HEK293 (cell line): Measurements from ENCODE around the gene USP31.

Experiments used
- CTCF ChIA-PET: fragments of 350-600 bp; formaldehyde crosslinking; extraction: SDS; loops from one replicate; lab custom pipeline; 2021; ENCODE audit warnings: antibody characterized with exemption; lab: Yijun Ruan, JAX
- POLR2A ChIA-PET: fragments of 300-600 bp; formaldehyde crosslinking; extraction: SDS; loops from one replicate; lab custom pipeline; 2020; ENCODE audit warnings: antibody characterized with exemption, inconsistent platforms; lab: Yijun Ruan, JAX
- H3K27ac ChIP-seq: fragments of 200-500 bp; sonication (Bioruptor generic); 2 replicates; pipeline ENCODE4 v1.5.1; 2014; ENCODE audit warnings: low read depth, low read length, control low read depth, inconsistent platforms; ENCODE audit errors: extremely low read depth
- H3K36me3 ChIP-seq, 2 experiments: fragments of 200-500 bp in 1 of 2; sonication (Bioruptor generic) in 1 of 2; 1 replicate in 1 of 2; 2 replicates in 1 of 2; pipeline ENCODE4 v1.5.1; 2014 to 2017; ENCODE audit warnings: inconsistent platforms in 2 of 2, low read length in 2 of 2; ENCODE audit not compliant: control insufficient read depth in 2 of 2, insufficient read depth in 1 of 2
- H3K4me1 ChIP-seq: fragments of 200-500 bp; sonication (Bioruptor generic); 2 replicates; pipeline ENCODE4 v1.5.1; 2014; ENCODE audit warnings: mild to moderate bottlenecking, low read length, inconsistent platforms; ENCODE audit not compliant: control insufficient read depth, insufficient read depth
- H3K4me3 ChIP-seq: 2 replicates; pipeline ENCODE4 v1.5.1; 2011; ENCODE audit warnings: low read depth, mild to moderate bottlenecking, control low read depth, low read length, moderate library complexity
- H3K9me3 ChIP-seq: fragments of 200-500 bp; sonication (Bioruptor generic); 2 replicates; pipeline ENCODE4 v1.5.1; 2014; ENCODE audit warnings: low read depth, low read length, inconsistent platforms; ENCODE audit not compliant: control insufficient read depth, insufficient read depth
- BCL11A ChIP-seq: fragments of 450-650 bp; formaldehyde crosslinking; IDR thresholded peaks from 2 replicates; pipeline ENCODE4 v1.5.1; 2016; ENCODE audit warnings: low read depth, missing biosample characterization, missing genetic modification characterization
- GLIS1 ChIP-seq: fragments of 450-650 bp; formaldehyde crosslinking; IDR thresholded peaks from 2 replicates; pipeline ENCODE4 v1.5.1; 2016; ENCODE audit warnings: missing biosample characterization, missing genetic modification characterization
- HOXC10 ChIP-seq: sonication (generic); formaldehyde crosslinking; IDR thresholded peaks from 2 replicates; pipeline ENCODE4 v1.8.1; 2023; ENCODE audit warnings: mild to moderate bottlenecking, missing genetic modification reagents
- IKZF3 ChIP-seq: fragments of 450-650 bp; IDR thresholded peaks from 2 replicates; pipeline ENCODE4 v1.5.0; 2018; ENCODE audit warnings: missing biosample characterization, mild to moderate bottlenecking, missing genetic modification characterization, moderate library complexity
- KLF8 ChIP-seq: fragments of 450-650 bp; formaldehyde crosslinking; IDR thresholded peaks from 2 replicates; pipeline ENCODE4 v1.5.1; 2016; ENCODE audit warnings: missing biosample characterization, missing genetic modification characterization
- MYNN ChIP-seq: fragments of 450-650 bp; formaldehyde crosslinking; IDR thresholded peaks from 2 replicates; pipeline ENCODE4 v1.5.1; 2016; ENCODE audit warnings: missing biosample characterization, missing genetic modification characterization, borderline replicate concordance
- OVOL3 ChIP-seq: fragments of 450-650 bp; formaldehyde crosslinking; IDR thresholded peaks from 2 replicates; pipeline ENCODE4 v1.5.1; 2016; ENCODE audit warnings: missing biosample characterization, missing genetic modification characterization
- SCRT1 ChIP-seq: fragments of 450-650 bp; formaldehyde crosslinking; IDR thresholded peaks from 2 replicates; pipeline ENCODE4 v1.5.1; 2016; ENCODE audit warnings: missing biosample characterization, missing genetic modification characterization, borderline replicate concordance
- SCRT2 ChIP-seq: fragments of 450-650 bp; formaldehyde crosslinking; IDR thresholded peaks from 2 replicates; pipeline ENCODE4 v1.5.1; 2016; ENCODE audit warnings: missing biosample characterization, missing genetic modification characterization
- ZBTB48 ChIP-seq: fragments of 450-650 bp; formaldehyde crosslinking; IDR thresholded peaks from 2 replicates; pipeline ENCODE4 v1.5.1; 2016; ENCODE audit warnings: missing biosample characterization, missing genetic modification characterization
- ZNF335 ChIP-seq: fragments of 450-650 bp; formaldehyde crosslinking; conservative IDR thresholded peaks from 2 replicates; pipeline ENCODE4 v1.5.1; 2016; ENCODE audit warnings: missing biosample characterization, missing genetic modification characterization
- ZNF654 ChIP-seq: fragments of 450-650 bp; formaldehyde crosslinking; IDR thresholded peaks from 2 replicates; pipeline ENCODE4 v1.5.1; 2016; ENCODE audit warnings: low read depth, missing biosample characterization, missing genetic modification characterization
- ZNF747 ChIP-seq: fragments of 450-650 bp; formaldehyde crosslinking; IDR thresholded peaks from 2 replicates; pipeline ENCODE4 v1.5.1; 2016; ENCODE audit warnings: missing biosample characterization, missing genetic modification characterization
- ZNF791 ChIP-seq: fragments of 450-650 bp; formaldehyde crosslinking; IDR thresholded peaks from 2 replicates; pipeline ENCODE4 v1.5.1; 2016; ENCODE audit warnings: missing biosample characterization, missing genetic modification characterization
- ZNF792 ChIP-seq: fragments of 450-650 bp; formaldehyde crosslinking; IDR thresholded peaks from 2 replicates; pipeline ENCODE4 v1.5.1; 2016; ENCODE audit warnings: missing biosample characterization, missing genetic modification characterization
- TF ChIP-seq, protein P1 (sequence below): fragments of 450-650 bp; formaldehyde crosslinking; IDR thresholded peaks from 2 replicates; pipeline ENCODE4 v1.5.1; 2016; ENCODE audit warnings: missing biosample characterization, missing genetic modification characterization
- TF ChIP-seq, protein P2 (sequence below): fragments of 450-650 bp; formaldehyde crosslinking; IDR thresholded peaks from 2 replicates; pipeline ENCODE4 v1.5.1; 2016; ENCODE audit warnings: missing biosample characterization, missing genetic modification characterization, borderline replicate concordance
- TF ChIP-seq, protein P3 (sequence below): fragments of 450-650 bp; IDR thresholded peaks from 2 replicates; pipeline ENCODE4 v1.5.1; 2018; ENCODE audit warnings: missing biosample characterization, missing genetic modification characterization
- TF ChIP-seq, protein P4 (sequence below): fragments of 450-650 bp; formaldehyde crosslinking; IDR thresholded peaks from 2 replicates; pipeline ENCODE4 v1.5.1; 2016; ENCODE audit warnings: missing biosample characterization, missing genetic modification characterization
- TF ChIP-seq, protein P5 (sequence below): fragments of 450-650 bp; formaldehyde crosslinking; IDR thresholded peaks from 2 replicates; pipeline ENCODE4 v1.5.1; 2017; ENCODE audit warnings: missing biosample characterization, missing genetic modification characterization

Gene USP31

DNA sequence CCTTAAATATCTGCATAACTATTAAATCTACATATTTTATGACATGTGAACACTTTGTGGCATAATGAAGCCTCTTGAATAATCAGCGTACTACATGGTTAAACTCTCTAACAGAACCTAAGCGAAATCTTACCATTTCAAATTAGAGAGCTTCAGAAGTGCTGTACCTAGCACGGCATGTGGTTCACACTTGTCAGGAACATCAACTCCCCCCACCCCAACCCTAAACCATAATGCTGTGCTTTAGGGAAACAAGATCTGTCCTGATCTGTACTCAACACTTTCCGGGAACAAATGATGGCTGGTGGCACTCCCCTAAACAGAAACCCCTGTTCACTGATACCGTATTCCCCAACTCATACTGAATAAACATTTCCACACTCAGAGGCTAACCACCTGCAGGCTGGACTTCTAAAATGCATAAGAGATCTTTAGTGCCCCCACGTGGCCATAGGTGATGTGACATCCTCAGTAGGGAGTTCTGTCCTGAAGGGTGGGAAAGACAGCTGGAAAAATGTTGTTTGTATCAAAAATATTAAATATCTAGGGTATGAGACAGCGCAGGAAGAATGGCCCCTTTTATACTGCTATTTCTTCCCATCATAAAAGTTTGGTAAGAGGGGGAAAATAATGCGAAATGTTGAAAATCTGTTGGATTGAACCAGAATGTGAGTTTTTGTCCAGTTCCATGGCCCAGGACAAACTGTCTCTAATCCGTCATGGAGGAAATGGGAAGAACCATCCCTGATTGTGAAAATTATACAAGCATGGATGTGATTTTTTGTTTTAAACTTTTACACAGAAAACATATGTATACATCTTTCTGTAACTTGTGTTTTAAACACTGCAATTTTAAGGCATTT lies 88.6 kb downstream of the USP31 start:
- ChIA-PET CTCF (interaction anchor here (0.6 to 2.3 kb wide), 9 partner anchors 10 to 1433 kb away, joined by 3 to 11 read pairs (median 3); no protein-coding TSS in a partner anchor), POLR2A (no interaction called here)
- Histone ChIP-seq H3K9me3 (no peaks in the 10 kb centered on the region), H3K4me3 (no peak overlapping the region), H3K27ac (no peak overlapping the region), H3K36me3 (no peaks in the 10 kb centered on the region), H3K4me1 (no peaks in the 10 kb centered on the region)
- TF ChIP-seq, protein P1, sequence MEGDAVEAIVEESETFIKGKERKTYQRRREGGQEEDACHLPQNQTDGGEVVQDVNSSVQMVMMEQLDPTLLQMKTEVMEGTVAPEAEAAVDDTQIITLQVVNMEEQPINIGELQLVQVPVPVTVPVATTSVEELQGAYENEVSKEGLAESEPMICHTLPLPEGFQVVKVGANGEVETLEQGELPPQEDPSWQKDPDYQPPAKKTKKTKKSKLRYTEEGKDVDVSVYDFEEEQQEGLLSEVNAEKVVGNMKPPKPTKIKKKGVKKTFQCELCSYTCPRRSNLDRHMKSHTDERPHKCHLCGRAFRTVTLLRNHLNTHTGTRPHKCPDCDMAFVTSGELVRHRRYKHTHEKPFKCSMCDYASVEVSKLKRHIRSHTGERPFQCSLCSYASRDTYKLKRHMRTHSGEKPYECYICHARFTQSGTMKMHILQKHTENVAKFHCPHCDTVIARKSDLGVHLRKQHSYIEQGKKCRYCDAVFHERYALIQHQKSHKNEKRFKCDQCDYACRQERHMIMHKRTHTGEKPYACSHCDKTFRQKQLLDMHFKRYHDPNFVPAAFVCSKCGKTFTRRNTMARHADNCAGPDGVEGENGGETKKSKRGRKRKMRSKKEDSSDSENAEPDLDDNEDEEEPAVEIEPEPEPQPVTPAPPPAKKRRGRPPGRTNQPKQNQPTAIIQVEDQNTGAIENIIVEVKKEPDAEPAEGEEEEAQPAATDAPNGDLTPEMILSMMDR = peak; percentile 71
- TF ChIP-seq ZNF792 (tag by site-specific recombination) (no peak), HOXC10 (no peak), GLIS1 (no peak), SCRT2 (tag by site-specific recombination) (peak; percentile 74), ZNF654 (peak; percentile 78), ZBTB48 (tag by site-specific recombination) (no peak), KLF8 (tag by site-specific recombination) (no peak), BCL11A (tag by site-specific recombination) (no peak), ZNF335 (tag by site-specific recombination) (no peak), IKZF3 (tag by site-specific recombination) (0 out of 2 replicates have a peak, but pooled peaks have one; percentile 44), OVOL3 (tag by site-specific recombination) (no peak), SCRT1 (tag by site-specific recombination) (peak; percentile 58; the same call in 1 of the 2 replicates), MYNN (tag by site-specific recombination) (no peak), ZNF791 (tag by site-specific recombination) (no peak), ZNF747 (tag by site-specific recombination) (no peak)
- TF ChIP-seq, protein P2, sequence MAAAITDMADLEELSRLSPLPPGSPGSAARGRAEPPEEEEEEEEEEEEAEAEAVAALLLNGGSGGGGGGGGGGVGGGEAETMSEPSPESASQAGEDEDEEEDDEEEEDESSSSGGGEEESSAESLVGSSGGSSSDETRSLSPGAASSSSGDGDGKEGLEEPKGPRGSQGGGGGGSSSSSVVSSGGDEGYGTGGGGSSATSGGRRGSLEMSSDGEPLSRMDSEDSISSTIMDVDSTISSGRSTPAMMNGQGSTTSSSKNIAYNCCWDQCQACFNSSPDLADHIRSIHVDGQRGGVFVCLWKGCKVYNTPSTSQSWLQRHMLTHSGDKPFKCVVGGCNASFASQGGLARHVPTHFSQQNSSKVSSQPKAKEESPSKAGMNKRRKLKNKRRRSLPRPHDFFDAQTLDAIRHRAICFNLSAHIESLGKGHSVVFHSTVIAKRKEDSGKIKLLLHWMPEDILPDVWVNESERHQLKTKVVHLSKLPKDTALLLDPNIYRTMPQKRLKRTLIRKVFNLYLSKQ (tag by site-specific recombination) = no peak
- TF ChIP-seq, protein P3, sequence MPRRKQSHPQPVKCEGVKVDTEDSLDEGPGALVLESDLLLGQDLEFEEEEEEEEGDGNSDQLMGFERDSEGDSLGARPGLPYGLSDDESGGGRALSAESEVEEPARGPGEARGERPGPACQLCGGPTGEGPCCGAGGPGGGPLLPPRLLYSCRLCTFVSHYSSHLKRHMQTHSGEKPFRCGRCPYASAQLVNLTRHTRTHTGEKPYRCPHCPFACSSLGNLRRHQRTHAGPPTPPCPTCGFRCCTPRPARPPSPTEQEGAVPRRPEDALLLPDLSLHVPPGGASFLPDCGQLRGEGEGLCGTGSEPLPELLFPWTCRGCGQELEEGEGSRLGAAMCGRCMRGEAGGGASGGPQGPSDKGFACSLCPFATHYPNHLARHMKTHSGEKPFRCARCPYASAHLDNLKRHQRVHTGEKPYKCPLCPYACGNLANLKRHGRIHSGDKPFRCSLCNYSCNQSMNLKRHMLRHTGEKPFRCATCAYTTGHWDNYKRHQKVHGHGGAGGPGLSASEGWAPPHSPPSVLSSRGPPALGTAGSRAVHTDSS (tag by site-specific recombination) = no peak
- TF ChIP-seq, protein P4, sequence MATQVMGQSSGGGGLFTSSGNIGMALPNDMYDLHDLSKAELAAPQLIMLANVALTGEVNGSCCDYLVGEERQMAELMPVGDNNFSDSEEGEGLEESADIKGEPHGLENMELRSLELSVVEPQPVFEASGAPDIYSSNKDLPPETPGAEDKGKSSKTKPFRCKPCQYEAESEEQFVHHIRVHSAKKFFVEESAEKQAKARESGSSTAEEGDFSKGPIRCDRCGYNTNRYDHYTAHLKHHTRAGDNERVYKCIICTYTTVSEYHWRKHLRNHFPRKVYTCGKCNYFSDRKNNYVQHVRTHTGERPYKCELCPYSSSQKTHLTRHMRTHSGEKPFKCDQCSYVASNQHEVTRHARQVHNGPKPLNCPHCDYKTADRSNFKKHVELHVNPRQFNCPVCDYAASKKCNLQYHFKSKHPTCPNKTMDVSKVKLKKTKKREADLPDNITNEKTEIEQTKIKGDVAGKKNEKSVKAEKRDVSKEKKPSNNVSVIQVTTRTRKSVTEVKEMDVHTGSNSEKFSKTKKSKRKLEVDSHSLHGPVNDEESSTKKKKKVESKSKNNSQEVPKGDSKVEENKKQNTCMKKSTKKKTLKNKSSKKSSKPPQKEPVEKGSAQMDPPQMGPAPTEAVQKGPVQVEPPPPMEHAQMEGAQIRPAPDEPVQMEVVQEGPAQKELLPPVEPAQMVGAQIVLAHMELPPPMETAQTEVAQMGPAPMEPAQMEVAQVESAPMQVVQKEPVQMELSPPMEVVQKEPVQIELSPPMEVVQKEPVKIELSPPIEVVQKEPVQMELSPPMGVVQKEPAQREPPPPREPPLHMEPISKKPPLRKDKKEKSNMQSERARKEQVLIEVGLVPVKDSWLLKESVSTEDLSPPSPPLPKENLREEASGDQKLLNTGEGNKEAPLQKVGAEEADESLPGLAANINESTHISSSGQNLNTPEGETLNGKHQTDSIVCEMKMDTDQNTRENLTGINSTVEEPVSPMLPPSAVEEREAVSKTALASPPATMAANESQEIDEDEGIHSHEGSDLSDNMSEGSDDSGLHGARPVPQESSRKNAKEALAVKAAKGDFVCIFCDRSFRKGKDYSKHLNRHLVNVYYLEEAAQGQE (tag by site-specific recombination) = no peak
- TF ChIP-seq, protein P5, sequence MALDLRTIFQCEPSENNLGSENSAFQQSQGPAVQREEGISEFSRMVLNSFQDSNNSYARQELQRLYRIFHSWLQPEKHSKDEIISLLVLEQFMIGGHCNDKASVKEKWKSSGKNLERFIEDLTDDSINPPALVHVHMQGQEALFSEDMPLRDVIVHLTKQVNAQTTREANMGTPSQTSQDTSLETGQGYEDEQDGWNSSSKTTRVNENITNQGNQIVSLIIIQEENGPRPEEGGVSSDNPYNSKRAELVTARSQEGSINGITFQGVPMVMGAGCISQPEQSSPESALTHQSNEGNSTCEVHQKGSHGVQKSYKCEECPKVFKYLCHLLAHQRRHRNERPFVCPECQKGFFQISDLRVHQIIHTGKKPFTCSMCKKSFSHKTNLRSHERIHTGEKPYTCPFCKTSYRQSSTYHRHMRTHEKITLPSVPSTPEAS = no peak
